GM10266 (cell line): ENCODE data around the gene M1AP.
A peak's percentile ranks its signal among the peaks of the same experiment; 100 is the strongest.

Experiments
- DNase-seq: peaks from one replicate; pipeline ENCODE4 v3.0.0; 2012; ENCODE audit errors: extremely low spot score
- CTCF ChIP-seq: IDR thresholded peaks from 2 replicates; pipeline ENCODE4 v1.5.1; 2012; ENCODE audit warnings: mild to moderate bottlenecking, low read depth; ENCODE audit not compliant: control insufficient read depth, insufficient read depth; ENCODE audit errors: missing control alignments

Gene M1AP

GRCh38 chr2:74691929-74692328 is 43.8 kb upstream of the M1AP start:
- DNase-seq: no peak
- TF ChIP-seq CTCF: no peak

GRCh38 chr2:74690571-74690970 is 42.4 kb upstream of the M1AP start:
- TF ChIP-seq CTCF: peak; percentile 72
- peak; percentile 70 for DNase-seq

GRCh38 chr2:74689671-74690070 is 41.5 kb upstream of the M1AP start:
- no peak for DNase-seq
- TF ChIP-seq CTCF: no peak

- DNase-seq: no peak
- no peak for TF ChIP-seq CTCF
Measured at GRCh38 chr2:74688881-74689280, 40.8 kb upstream of the M1AP start.

- no peak for TF ChIP-seq CTCF
- no peak for DNase-seq
Measured at GRCh38 chr2:74685408-74685807, 37.3 kb upstream of the M1AP start.

- DNase-seq: no peak
- TF ChIP-seq CTCF: no peak
Measured at GRCh38 chr2:74682501-74682900, 34.4 kb upstream of the M1AP start.

- no peak for TF ChIP-seq CTCF
- DNase-seq: no peak
Measured at GRCh38 chr2:74679615-74680014, 31.5 kb upstream of the M1AP start.
